ENCODE results near the gene TVP23C. TPM values are rescaled to one million over a fixed set of nuclear protein-coding genes. Genes with fewer than 3 reads are reported as not detected.
"Not testable (repeated sequence)": the region's sequence is repeated elsewhere in the genome, so short reads cannot be mapped to it uniquely, and the experiment has no call there.

The TVP23C gene
- 2.2 TPM for polyA plus RNA-seq (2012; ENCODE audit: low read depth, missing spikeins)

DNA sequence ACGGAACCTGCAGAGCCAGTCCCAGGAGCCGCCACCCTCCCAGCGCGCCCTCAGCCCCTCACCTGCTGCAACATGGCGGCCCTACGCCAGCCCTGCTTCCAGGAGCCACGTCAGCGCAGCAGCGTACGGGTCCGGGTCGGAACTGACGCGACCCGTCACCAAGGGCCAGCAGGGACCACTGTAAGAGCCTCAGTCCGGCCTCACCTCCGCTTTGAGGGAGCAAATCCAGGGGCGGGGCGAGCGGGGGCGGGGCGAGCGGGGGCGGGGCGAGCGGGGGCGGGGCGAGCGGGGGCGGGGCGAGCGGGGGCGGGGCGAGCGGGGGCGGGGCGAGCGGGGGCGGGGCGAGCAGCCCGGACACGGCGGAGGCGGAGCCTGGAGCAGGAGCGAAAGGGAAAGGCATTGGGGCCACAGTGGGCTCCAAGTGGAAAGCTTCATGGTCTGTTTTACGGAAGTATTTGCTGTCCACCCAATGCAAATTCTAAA lies at the start of gene TVP23C:
Gene TVP23C, minus strand, starts transcription at position 109 of the 483 bp plus-strand sequence. Its CDS starts 35 bp downstream, at position 74.
- not testable (repeated sequence) for FAIRE-seq
- DNase-seq (ENCODE audit: insufficient read length, low spot score): peak; percentile 23

- DNase-seq (ENCODE audit: insufficient read length, low spot score); FAIRE-seq: not testable (repeated sequence)
These were observed 29.7 kb upstream of the TVP23C start for GRCh38 chr17:15592960-15593359.

GRCh38 chr17:15591986-15592385 lies 28.7 kb upstream of the TVP23C start:
- not testable (repeated sequence) for DNase-seq (ENCODE audit: insufficient read length, low spot score); FAIRE-seq

DNA sequence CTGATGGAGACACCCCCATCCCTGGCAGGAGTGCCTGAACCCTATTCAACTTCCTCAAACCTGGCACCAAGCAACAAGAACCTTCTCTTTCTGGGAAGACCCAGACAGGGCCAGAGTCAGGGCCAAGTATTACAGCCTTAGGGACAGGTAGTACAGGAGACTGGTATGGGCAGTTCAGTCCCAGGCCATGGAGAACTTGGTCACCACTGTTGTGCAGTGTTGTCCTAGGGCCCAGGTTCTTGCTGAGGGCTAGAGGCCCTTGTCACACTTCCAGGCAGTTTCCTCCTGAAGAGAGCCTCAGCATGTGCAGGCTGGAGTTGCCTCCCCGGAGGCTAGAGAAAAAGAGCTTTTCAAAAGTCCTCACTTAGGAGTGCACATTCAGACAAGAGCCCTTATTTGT lies 27.6 kb upstream of the TVP23C start:
- not testable (repeated sequence) for DNase-seq (ENCODE audit: insufficient read length, low spot score); FAIRE-seq

DNA sequence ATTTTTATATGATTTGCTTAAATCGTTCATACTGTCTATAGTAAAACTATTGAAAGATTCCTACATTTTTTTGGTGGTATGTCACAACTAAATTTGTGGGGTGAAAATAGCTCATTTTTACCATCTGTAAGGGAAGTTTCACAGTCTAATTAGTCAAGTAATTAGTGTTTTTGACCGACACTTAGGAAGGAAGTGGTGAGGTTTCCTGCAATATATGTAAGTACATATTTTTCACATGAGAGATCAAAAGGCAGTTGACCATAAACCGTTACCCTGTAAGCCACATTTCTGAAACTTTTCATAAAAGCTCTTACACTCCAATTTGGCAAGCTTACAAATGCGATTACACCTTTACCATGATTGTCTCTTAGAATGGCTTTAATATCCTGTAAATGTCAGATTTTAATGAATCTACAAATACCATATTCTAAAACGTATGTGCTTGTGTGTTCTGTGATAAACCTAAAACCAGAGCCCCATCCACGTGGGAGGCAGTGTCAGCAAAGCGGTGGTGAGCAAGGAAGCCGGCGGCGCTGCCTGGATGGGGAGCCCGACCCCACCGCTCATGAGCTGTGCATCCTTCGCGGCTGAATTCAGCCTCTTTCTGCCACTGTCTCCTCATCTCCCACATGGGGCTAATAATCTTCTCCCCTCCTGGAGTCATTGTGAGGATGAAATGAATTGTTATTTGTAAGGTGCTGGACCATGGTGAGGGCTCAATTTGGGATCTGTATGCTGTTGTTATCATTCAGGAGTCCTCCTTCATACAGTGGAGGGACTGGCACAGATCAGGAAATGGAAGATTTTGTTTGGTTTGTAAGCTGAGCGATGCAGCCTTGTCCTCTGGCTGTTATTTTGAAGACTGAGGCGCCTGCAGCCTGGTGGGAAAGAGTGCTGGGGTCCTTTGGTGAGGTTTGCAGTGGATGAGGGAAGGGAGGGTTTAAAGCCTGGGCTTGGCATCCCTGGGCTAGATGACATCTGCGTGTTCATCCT lies 26.6 kb upstream of the TVP23C start:
- FAIRE-seq: peak; percentile 28
- DNase-seq (ENCODE audit: insufficient read length, low spot score): not testable (repeated sequence)

DNA sequence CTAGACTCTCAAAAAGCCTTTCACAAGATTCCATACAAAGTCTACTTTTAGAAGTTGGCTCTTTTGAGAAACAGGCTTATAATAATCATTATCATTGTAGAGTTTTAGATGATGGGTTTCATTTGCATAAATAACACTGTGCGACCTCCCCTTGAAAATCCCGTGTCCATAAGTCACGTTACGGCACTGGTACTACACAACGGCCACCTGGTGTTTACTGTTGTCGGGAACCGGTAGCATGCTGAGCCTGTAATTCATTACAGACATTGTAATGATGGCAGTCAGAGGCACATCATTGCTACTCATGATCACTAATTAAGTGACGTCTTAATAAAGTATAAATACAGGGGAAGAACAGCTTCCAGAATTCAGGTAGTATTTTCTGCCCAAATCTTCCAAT lies 24.7 kb upstream of the TVP23C start:
- DNase-seq (ENCODE audit: insufficient read length, low spot score); FAIRE-seq: not testable (repeated sequence)

- not testable (repeated sequence) for FAIRE-seq; DNase-seq (ENCODE audit: insufficient read length, low spot score)
These were observed 20.0 kb upstream of the TVP23C start for GRCh38 chr17:15583313-15583712.

GRCh38 chr17:15581462-15581861 lies 18.2 kb upstream of the TVP23C start:
- not testable (repeated sequence) for FAIRE-seq; DNase-seq (ENCODE audit: insufficient read length, low spot score)

GRCh38 chr17:15576848-15577247 lies 13.6 kb upstream of the TVP23C start:
- not testable (repeated sequence) for FAIRE-seq; DNase-seq (ENCODE audit: insufficient read length, low spot score)

- not testable (repeated sequence) for DNase-seq (ENCODE audit: insufficient read length, low spot score)
- FAIRE-seq: peak; percentile 80
These were observed 11.4 kb upstream of the TVP23C start for GRCh38 chr17:15574660-15575059.

- not testable (repeated sequence) for FAIRE-seq; DNase-seq (ENCODE audit: insufficient read length, low spot score)
These were observed 10.6 kb upstream of the TVP23C start for GRCh38 chr17:15573870-15574269.

GRCh38 chr17:15562613-15563374 lies 489 bp downstream of the TVP23C start:
- not testable (repeated sequence) for DNase-seq (ENCODE audit: insufficient read length, low spot score); FAIRE-seq

GRCh38 chr17:15561439-15561838 lies 1.8 kb downstream of the TVP23C start:
- not testable (repeated sequence) for DNase-seq (ENCODE audit: insufficient read length, low spot score); FAIRE-seq

DNA sequence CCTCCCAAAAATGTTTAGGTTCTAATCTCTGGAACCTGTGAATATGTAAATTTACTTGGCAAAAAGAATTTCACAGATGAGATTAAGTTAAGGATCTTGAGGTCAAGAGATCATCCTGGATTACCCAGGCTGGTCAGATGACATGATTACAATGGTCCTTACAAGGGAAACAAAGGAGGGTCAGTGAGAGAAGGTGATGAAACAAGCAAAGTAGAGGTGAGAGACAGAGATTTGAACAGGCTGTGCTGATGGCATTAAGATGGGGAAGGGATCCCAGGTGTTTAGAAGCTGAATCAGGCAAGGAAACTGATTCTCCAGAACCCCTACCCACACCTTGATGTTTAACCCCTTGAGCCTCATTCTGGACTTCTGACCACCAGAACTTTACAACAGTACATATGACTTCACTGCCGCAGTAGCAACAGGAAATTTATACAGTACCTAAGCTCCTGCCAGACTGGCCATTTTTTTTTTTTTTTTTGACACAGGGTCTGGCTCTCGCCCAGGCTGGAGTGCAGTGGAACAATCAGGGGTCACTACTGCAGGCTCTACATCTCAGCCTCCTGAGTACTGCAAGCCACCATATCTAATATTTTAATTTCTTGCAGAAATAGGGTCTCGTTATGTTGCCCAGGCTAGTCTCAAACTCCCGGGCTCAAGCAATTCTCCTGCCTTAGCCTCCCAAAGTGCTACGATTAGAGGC lies 4.7 kb downstream of the TVP23C start:
- DNase-seq (ENCODE audit: insufficient read length, low spot score); FAIRE-seq: not testable (repeated sequence)

- not testable (repeated sequence) for DNase-seq (ENCODE audit: insufficient read length, low spot score); FAIRE-seq
These were observed 5.9 kb downstream of the TVP23C start for GRCh38 chr17:15557334-15557832.

DNA sequence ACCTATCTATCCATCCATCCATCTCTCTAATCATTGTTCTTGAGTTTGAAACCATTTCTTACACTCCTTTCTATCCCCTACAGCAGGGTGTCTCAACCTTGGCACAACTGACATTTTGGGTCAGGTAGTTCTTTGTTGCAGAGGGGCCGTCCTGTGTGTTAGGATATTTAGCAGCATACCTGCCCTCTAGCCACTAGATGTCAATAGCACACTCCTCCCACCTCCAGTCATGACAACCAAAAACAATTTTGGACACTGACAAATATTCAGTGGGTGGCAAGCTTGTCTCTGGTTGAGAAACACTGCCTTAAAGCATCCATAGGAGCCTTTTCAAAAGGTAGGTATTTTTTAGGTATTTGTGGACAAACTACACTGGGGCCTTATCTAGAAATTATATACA lies 10.4 kb downstream of the TVP23C start:
- DNase-seq (ENCODE audit: insufficient read length, low spot score): not testable (repeated sequence)
- peak; percentile 58 for FAIRE-seq

- not testable (repeated sequence) for DNase-seq (ENCODE audit: insufficient read length, low spot score)
These were observed 13.7 kb downstream of the TVP23C start for GRCh38 chr17:15549552-15549951.

GRCh38 chr17:15546604-15547003 lies 16.7 kb downstream of the TVP23C start:
- FAIRE-seq: peak; percentile 23

More at GRCh38 chr17:15549552-15549951, 13.7 kb downstream of the TVP23C start:
- not testable (repeated sequence) for FAIRE-seq

More at GRCh38 chr17:15546604-15547003, 16.7 kb downstream of the TVP23C start:
- DNase-seq (ENCODE audit: insufficient read length, low spot score): not testable (repeated sequence)
